Activated CD4-positive, alpha-beta memory T cell treated with anti-CD3 and anti-CD28 coated beads, Interleukin-2, amount 10 ng/mL, durations not matched to agents 7 days and 5 days (primary cell): ENCODE measurements around the gene ARL17A. TPM values are rescaled to one million over a fixed set of nuclear protein-coding genes. Genes with fewer than 3 reads are reported as not detected.
"Not testable (repeated sequence)": the region's sequence is repeated elsewhere in the genome, so short reads cannot be mapped to it uniquely, and the experiment has no call there.

Experiments used
- CTCF ChIA-PET: fragments of 350-600 bp; sonication (Branson Sonifier 250); formaldehyde crosslinking; loops from one replicate; lab custom pipeline; 2021; ENCODE audit warnings: antibody characterized with exemption, inconsistent platforms; lab: Charles Lee
- POLR2A ChIA-PET: fragments of 350-600 bp; sonication (Branson Sonifier 250); formaldehyde crosslinking; loops from one replicate; lab custom pipeline; 2021; ENCODE audit warnings: antibody characterized with exemption; lab: Charles Lee
- DNase-seq: peaks from one replicate; pipeline ENCODE4 v3.0.0-alpha.2; 2020
- H3K27ac Mint-ChIP-seq: one replicate; pipeline ENCODE4 v1.8.0; 2021; ENCODE audit warnings: mild to moderate bottlenecking, mixed read lengths
- H3K27me3 Mint-ChIP-seq: one replicate; pipeline ENCODE4 v1.8.0; 2021; ENCODE audit warnings: mixed read lengths
- H3K36me3 Mint-ChIP-seq: one replicate; pipeline ENCODE4 v1.8.0; 2021; ENCODE audit warnings: low read depth, mixed read lengths
- H3K4me1 Mint-ChIP-seq: one replicate; pipeline ENCODE4 v1.8.0; 2021; ENCODE audit warnings: mixed read lengths
- H3K4me3 Mint-ChIP-seq: one replicate; pipeline ENCODE4 v1.8.0; 2021; ENCODE audit warnings: mild to moderate bottlenecking, mixed read lengths
- H3K9me3 Mint-ChIP-seq: one replicate; pipeline ENCODE4 v1.8.0; 2021; ENCODE audit warnings: mixed read lengths
- total RNA-seq, 2 experiments: library from RNA; stranded (reverse); gene quantifications; one replicate each; pipeline ENCODE4 v1.2.3, GENCODE V29; 2021

The ARL17A gene
- total RNA-seq, 2 experiments from 2014 or later, result 20.4 to 20.5 TPM

DNA sequence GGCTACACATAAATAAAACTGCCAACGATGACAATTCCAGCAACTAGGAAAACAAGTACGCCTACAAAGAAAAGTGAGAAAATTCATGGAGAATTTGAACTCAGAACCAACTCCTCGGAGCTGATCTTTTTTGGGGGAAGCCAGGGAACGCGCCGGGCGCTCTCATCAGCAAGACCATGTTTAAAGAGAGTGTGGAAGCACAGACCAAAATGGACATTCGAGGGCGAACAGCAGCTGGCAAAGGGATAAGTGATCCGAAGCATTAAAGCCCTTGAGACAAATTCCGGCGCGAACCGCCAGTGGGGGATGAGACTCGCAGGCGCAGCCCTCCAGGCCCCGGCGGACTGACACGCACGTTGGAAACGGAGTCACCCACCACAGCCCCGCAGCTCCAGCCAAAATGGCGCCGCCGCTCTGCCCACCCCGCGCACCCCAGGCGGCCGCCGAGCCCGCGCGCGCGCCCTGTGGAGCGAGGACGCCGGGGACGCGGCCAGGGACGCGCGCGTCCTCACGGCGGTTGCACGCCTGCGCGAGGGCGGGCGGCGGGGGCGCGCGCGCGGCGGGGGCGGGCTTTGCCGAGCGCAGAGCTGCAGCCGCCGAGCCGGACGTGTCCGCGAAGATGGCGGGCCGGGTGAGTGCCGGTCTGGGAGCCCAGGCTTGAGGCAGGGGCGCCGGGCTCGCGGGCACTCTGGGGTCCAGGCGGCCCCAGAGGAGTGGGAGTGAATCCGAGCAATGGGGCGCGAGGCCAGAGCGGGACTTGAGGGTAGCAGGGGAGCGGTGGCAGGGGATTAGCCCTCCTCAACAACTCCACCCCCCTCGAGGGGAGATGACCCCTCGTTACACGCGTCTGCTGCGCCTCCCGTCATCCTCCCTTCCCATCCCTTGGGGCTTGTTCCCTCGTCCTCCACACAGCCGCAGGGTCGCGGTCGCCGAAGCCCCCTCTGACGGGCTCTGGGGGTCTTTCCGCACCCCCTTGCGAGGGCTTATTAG, 11.0 kb upstream of the ARL17A start, which contains the start of gene NSF:
Gene NSF (plus strand): TSS at position 513 of the 990 bp plus-strand sequence. CDS start 107 bp downstream, at position 620.
- H3K36me3 Mint-ChIP-seq, H3K9me3 Mint-ChIP-seq, CTCF ChIA-PET, H3K27ac Mint-ChIP-seq, H3K27me3 Mint-ChIP-seq, H3K4me1 Mint-ChIP-seq, DNase-seq, POLR2A ChIA-PET, H3K4me3 Mint-ChIP-seq: not testable (repeated sequence)

DNA sequence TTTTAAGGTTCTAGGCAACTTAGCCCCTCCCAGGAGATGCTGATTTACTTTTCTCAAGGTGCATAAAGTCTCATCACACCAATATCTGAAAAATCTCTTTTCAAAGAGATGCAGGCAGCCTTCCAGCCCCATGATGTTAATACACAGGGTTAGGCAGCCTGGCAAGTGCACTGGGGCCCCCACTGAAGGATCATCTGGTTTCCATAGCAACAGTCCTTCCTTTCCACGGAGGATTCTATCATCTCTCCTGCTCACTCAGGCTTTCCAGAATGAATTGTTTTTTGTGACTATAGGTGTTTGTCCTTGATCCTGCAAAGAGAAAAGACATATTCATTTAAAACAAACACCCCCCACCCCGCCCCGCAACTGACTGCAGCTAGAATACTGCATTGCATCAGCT, 6.0 kb upstream of the ARL17A start:
- H3K4me1 Mint-ChIP-seq, H3K4me3 Mint-ChIP-seq, CTCF ChIA-PET, H3K27me3 Mint-ChIP-seq, H3K36me3 Mint-ChIP-seq, DNase-seq, H3K9me3 Mint-ChIP-seq, H3K27ac Mint-ChIP-seq, POLR2A ChIA-PET: not testable (repeated sequence)

DNA sequence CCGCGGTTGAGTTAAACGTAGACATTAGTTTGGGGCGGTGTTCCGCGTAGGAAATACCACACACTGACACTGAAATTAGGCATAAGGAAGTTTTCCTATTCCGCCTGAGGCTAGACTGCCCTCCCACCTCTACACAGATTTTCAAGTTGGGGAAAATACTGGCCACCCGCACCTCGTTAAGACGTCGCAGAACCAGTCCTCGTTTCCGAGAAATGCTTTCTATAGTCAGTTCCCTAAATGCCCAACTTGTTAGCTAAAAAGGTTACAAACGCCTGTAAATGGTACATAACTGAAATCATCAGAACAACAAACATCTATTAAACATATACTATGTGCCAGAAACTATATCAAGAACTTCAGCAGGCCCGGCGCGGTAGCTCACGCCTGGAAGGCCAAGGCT, 591 bp upstream of the ARL17A start:
- H3K27ac Mint-ChIP-seq, H3K36me3 Mint-ChIP-seq, CTCF ChIA-PET, H3K4me1 Mint-ChIP-seq, POLR2A ChIA-PET, H3K9me3 Mint-ChIP-seq, H3K27me3 Mint-ChIP-seq, DNase-seq: not testable (repeated sequence)
- H3K4me3 Mint-ChIP-seq, result peak overlapping the region; percentile 51

DNA sequence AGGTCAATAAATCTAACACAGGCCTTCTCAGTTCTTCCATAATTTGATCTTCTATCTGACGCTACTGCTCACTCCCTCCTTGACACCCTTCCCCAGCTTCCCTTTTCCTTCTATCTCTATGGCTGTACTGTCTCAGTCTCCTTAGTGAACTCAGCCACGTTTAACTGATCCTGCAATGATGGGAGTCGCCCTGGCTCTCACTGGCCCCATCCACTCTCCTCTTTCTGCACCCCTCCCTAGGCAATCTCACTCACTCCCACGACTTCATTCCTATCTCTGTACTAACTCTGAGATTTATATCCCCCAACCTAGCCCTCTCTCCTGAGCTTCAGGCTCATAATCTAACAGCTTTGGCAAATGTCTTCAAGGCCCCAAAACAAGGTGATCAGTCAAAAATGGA, 7.7 kb downstream of the ARL17A start:
- H3K4me3 Mint-ChIP-seq, DNase-seq, H3K27ac Mint-ChIP-seq, CTCF ChIA-PET, H3K9me3 Mint-ChIP-seq, H3K36me3 Mint-ChIP-seq, H3K27me3 Mint-ChIP-seq, POLR2A ChIA-PET, H3K4me1 Mint-ChIP-seq: not testable (repeated sequence)

DNA sequence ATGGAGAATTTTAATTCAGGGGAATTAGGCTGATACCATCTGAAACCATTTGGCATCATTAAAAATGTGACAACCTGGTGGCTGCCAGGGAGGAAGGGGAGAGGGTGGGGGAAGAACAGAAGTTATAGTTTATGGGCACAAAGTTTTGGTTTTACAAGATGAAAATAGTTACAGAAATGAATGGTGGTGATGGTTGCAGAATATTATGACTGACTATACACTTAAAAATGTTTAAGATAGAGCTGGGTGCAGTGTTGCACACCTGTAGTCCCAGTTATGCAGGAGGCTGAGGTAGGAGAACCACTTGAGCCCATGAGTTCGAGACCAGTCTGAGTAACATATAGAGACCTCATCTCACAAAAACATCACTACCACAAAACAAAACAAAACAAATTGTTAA, 12.5 kb downstream of the ARL17A start:
- H3K4me1 Mint-ChIP-seq, CTCF ChIA-PET, H3K4me3 Mint-ChIP-seq, H3K27ac Mint-ChIP-seq, H3K27me3 Mint-ChIP-seq, H3K9me3 Mint-ChIP-seq, DNase-seq, H3K36me3 Mint-ChIP-seq, POLR2A ChIA-PET: not testable (repeated sequence)

DNA sequence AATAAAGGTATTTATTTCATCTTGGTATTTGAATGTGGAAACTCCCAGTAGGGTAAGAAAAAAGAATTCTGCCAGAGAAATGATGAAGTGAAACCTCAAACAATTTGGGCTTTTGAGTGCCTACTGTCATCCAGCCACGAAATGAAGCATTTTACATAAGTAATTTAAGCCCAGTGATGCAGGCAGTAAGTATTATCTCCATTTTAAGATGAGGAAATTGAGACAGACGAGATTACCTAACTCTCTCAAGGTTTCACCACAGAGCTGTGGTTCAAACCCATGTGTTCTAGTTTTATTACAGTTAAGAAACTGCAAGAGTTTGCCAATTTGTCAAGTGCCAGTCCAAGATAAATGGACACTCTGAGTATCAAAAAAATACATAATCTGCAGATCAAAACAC, 13.2 kb downstream of the ARL17A start:
- H3K27ac Mint-ChIP-seq, DNase-seq, H3K4me3 Mint-ChIP-seq, H3K27me3 Mint-ChIP-seq, CTCF ChIA-PET, H3K4me1 Mint-ChIP-seq, POLR2A ChIA-PET, H3K36me3 Mint-ChIP-seq, H3K9me3 Mint-ChIP-seq: not testable (repeated sequence)

DNA sequence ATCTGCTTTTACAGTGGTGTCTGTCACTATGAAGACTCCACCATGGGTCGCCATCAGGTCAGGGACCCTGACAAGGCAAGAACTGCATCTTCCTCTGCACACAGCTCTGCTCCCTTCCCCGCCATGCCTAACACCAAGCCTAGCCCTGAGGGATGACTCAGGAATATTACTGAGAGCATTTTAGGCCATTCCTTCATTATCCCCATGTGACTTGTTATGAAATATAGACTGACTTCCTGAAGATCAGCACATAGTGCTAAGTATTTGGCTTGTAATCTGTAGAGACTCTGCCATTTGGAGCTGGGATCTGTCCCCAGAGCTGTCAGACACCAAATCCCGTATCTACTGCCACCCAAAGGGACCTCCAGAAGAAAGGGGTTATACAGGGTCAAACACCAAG, 19.4 kb downstream of the ARL17A start:
- H3K4me1 Mint-ChIP-seq, H3K4me3 Mint-ChIP-seq, CTCF ChIA-PET, H3K36me3 Mint-ChIP-seq, H3K27me3 Mint-ChIP-seq, H3K9me3 Mint-ChIP-seq, H3K27ac Mint-ChIP-seq, DNase-seq, POLR2A ChIA-PET: not testable (repeated sequence)

DNA sequence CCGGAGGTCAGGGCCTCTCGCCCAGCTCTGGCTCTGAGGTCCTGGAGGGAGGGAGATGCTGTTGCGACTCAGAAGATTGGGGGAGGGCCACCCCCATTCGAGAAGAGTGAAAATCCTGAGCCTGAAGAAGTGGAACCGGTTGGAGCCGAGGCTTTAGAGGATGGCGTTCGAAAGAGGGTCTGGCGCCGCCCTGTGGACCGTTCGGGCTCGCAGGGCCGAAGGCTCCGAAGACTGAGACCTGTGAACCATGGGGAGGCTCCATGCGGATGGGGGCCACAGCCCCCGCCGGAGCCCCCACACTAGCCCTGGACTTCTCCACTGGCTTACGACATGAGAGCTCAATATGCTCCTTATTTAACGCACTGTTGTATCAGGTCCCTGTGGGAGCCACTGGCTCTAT, 20.3 kb downstream of the ARL17A start:
- H3K27ac Mint-ChIP-seq, POLR2A ChIA-PET, CTCF ChIA-PET, H3K9me3 Mint-ChIP-seq, H3K4me1 Mint-ChIP-seq, H3K36me3 Mint-ChIP-seq, H3K27me3 Mint-ChIP-seq, H3K4me3 Mint-ChIP-seq, DNase-seq: not testable (repeated sequence)

DNA sequence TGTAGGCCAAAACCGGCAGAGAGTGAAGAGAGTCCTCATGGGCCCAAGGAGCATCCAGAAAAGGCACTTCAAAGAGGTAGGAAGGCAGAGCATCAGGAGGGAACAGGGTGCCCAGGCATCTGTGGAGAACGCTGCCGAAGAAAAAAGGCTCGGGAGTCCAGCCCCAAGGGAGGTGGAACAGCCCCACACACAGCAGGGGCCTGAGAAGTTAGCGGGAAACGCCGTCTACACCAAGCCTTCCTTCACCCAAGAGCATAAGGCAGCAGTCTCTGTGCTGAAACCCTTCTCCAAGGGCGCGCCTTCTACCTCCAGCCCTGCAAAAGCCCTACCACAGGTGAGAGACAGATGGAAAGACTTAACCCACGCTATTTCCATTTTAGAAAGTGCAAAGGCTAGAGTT, 30.9 kb downstream of the ARL17A start:
- H3K4me1 Mint-ChIP-seq, DNase-seq, POLR2A ChIA-PET, CTCF ChIA-PET, H3K4me3 Mint-ChIP-seq, H3K9me3 Mint-ChIP-seq, H3K36me3 Mint-ChIP-seq, H3K27me3 Mint-ChIP-seq, H3K27ac Mint-ChIP-seq: not testable (repeated sequence)

DNA sequence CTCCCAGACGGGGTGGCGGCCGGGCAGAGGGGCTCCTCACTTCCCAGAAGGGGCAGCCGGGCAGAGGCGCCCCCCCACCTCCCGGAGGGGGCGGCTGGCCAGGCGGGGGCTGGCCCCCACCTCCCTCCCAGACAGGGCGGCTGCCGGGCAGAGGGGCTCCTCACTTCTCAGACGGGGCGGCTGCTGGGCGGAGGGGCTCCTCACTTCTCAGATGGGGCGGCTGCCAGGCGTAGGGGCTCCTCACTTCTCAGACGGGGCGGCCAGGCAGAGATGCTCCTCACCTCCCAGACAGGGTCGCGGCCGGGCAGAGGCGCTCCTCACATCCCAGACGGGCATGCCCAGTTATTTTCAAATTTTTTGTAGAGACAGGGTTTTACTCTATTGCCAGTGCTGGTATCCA, 44.8 kb downstream of the ARL17A start:
- H3K27ac Mint-ChIP-seq, H3K36me3 Mint-ChIP-seq, DNase-seq, H3K4me3 Mint-ChIP-seq, H3K27me3 Mint-ChIP-seq, H3K9me3 Mint-ChIP-seq, H3K4me1 Mint-ChIP-seq, POLR2A ChIA-PET, CTCF ChIA-PET: not testable (repeated sequence)

DNA sequence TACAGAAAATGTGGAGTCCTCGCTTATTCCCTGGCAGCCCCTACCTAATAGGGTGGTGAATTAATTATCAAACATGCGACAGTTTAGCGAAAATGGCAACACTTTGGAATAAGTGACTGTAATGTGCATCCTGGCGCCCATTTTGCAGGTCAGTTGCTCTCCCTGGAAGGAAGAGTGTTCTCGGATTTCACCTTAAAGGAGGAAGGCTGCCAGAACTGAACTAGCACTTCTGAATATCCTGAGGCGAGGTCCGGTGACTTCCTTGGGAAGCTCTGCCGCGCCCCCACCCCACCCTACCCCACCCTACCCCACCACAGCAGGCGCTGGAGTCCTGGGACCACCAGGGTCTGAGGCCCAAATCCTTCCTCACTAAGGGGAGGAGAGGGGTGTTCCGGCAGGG, 67.3 kb downstream of the ARL17A start, which contains the start of gene LRRC37A2:
Gene LRRC37A2 (plus strand): TSS at position 301 of the 400 bp plus-strand sequence. CDS start 245 bp downstream, outside the sequence.
- H3K4me1 Mint-ChIP-seq, H3K4me3 Mint-ChIP-seq, DNase-seq, H3K27ac Mint-ChIP-seq, POLR2A ChIA-PET, H3K9me3 Mint-ChIP-seq, H3K27me3 Mint-ChIP-seq, H3K36me3 Mint-ChIP-seq, CTCF ChIA-PET: not testable (repeated sequence)

DNA sequence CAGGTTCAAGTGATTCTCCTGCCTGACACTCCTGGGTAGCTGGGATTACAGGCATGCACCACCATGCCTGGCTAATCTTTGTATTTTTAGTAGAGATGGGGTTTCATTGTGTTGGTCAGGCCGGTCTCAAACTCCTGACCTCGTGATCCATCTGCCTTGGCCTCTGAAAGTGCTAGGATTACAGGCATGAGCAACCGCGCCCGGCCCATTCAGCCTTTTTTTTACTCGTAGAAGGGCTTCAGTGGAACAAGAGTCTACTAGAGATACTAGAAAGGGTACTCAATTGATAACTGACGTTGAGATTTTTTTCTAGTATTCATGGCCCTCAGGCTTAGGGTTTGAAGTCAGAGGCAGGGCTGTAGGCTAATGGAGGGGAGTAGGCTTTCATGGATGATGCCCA, 73.6 kb downstream of the ARL17A start:
- H3K27ac Mint-ChIP-seq, H3K36me3 Mint-ChIP-seq, DNase-seq, H3K4me3 Mint-ChIP-seq, H3K9me3 Mint-ChIP-seq, H3K4me1 Mint-ChIP-seq, H3K27me3 Mint-ChIP-seq, POLR2A ChIA-PET, CTCF ChIA-PET: not testable (repeated sequence)

DNA sequence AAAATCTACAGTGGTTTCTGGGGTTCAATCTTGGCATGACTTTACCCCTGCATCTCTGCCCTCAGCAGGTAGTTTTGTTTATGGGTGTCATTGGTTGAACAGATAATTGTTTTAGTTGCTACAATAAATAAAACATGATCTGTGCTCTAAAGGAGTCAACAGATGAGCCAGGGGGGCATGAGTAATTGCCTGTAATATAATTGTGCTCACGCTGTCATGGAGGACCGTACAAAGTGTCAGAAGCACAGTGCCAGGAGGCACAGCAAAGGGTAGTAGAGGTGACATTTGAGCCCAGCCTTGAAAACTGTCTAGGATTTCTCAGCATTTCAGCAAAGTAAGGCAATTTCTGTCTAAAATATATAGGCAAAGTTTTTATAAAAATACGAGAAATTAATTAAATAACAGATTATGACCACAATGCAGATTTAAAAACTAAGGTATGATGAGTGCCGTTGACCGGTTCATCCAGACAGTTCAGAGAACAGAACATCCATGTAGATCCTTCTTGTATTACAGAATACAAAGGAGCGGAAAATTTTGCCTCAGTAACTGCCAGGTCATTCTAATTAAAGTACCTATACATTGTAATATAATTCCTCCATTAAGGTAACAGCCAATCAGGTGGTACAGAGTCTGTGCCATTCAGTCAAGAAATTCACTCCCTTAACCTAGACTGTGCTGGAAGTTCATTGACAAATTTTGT, 79.9 kb downstream of the ARL17A start:
- H3K36me3 Mint-ChIP-seq, H3K9me3 Mint-ChIP-seq, H3K4me3 Mint-ChIP-seq, H3K27ac Mint-ChIP-seq, H3K4me1 Mint-ChIP-seq, H3K27me3 Mint-ChIP-seq, CTCF ChIA-PET, DNase-seq, POLR2A ChIA-PET: not testable (repeated sequence)
